ENCODE results near the gene PRPH. TPM values are rescaled to one million over a fixed set of nuclear protein-coding genes. Genes with fewer than 3 reads are reported as not detected.

Gene PRPH
- polyA plus RNA-seq, 3 donors, result not detected

DNA sequence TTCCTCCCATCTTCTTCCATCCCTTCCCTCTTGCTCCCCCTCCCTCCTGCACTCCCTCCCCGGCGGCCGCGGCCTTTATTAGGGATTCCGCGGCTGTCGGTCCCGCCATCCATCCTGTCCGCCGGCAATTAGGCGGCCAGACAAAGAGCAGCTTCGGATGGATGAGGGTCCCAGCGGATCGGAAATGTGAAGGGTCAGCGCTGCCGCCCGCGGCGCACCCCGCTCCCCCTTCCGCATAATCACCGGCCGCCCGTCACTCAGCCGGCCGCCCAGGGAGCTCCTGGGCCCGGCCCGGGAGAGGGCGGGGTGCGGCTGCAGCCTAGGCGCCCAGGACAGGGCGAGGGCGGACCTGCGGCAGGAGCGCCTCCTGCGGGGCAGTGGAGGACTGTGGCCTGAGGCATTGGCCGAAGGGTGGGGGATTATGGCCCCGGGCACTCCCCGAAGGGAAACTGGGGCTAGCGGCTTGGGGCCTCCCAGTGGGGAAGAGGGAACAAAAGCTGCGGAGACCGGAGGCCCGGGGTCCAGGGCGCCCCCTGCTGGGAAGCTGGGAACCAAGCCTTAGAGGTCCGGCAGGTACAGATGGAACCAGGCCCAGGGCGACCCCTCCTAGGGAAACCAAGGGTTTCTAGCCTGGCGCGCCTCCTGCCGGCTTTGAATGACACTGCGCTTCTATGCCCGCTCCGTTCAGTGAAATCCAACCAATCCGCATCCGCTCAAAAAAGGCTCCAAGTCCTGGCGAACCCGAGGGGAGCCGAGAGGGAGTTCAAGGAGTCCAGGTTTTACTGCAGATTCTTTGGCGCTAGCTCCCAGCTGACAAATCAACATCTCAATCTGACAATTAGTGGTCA, 47.3 kb downstream of the PRPH start:
- peaks cover 6 to 11% of the 10 kb centered on the region in 2 donors for H3K36me3 Mint-ChIP-seq
- H3K4me3 Mint-ChIP-seq, result peak overlapping the region; percentile 76 to 92
- Histone ChIP-seq H3K79me2 (ENCODE audit: insufficient read depth, low read length) (no peaks in the 10 kb centered on the region), H4K20me1 (ENCODE audit: insufficient read depth, low read length) (no peaks in the 10 kb centered on the region), H3K27me3 (ENCODE audit: control insufficient read depth in 2 of 2, insufficient read depth in 2 of 2, low read length in 2 of 2) (peaks cover 82 to 99% of the 10 kb centered on the region in 2 donors), H3K27ac (ENCODE audit: low read depth in 1 of 2, low read length in 2 of 2) (no peak overlapping the region), H3K4me3 (replicated peaks in 1 of 3; ENCODE audit: low read depth in 2 of 3, low read length in 3 of 3) (peak overlapping the region; percentile 37 to 83 (median 40)), H3K4me1 (ENCODE audit: control insufficient read depth in 1 of 2, insufficient read depth in 2 of 2, low read length in 2 of 2) (peaks cover 39 to 48% of the 10 kb centered on the region in 2 donors), H3K9me3 (replicated peaks in 1 of 2; ENCODE audit: control insufficient read depth in 1 of 2, insufficient read depth in 1 of 2, low read length in 2 of 2) (peaks cover 2 to 48% of the 10 kb centered on the region in 2 donors), H2AFZ (ENCODE audit: insufficient read depth, low read depth, low read length, poor library complexity, severe bottlenecking) (peak overlapping the region; percentile 84), H3K36me3 (replicated peaks in 1 of 2; ENCODE audit: control insufficient read depth in 1 of 2, insufficient read depth in 2 of 2, low read length in 2 of 2) (no peaks in the 10 kb centered on the region), H3K9ac (ENCODE audit: insufficient read depth, low read length, poor library complexity, severe bottlenecking) (peak overlapping the region; percentile 56), H3K4me2 (replicated peaks; ENCODE audit: extremely low read depth, low read length, poor library complexity, severe bottlenecking) (peak overlapping the region; percentile 99)
- 1% methylated on average over 49 of the region's 58 CpGs for WGBS (ENCODE audit: insufficient coverage)
- peak; percentile 53 to 74 (median 66) for DNase-seq
- intact Hi-C loops (cut with micrococcal nuclease), result loop anchor here (2.0 to 10.0 kb wide), 3 partner anchors 53 to 277 kb away; partner anchors contain the start of genes KMT2D (in 1 of the 2) and RHEBL1 (in 1 of the 2)
- H3K27ac Mint-ChIP-seq, result no peak overlapping the region
- H3K27me3 Mint-ChIP-seq (ENCODE audit: low read depth in 3 of 3), result peaks cover 93 to 100% (median 98%) of the 10 kb centered on the region in 3 donors
- peaks cover 0 to 32% (median 13%) of the 10 kb centered on the region in 7 donors for H3K9me3 Mint-ChIP-seq
- peaks cover 45% of the 10 kb centered on the region for H3K4me1 Mint-ChIP-seq
- TF ChIP-seq, protein P1, sequence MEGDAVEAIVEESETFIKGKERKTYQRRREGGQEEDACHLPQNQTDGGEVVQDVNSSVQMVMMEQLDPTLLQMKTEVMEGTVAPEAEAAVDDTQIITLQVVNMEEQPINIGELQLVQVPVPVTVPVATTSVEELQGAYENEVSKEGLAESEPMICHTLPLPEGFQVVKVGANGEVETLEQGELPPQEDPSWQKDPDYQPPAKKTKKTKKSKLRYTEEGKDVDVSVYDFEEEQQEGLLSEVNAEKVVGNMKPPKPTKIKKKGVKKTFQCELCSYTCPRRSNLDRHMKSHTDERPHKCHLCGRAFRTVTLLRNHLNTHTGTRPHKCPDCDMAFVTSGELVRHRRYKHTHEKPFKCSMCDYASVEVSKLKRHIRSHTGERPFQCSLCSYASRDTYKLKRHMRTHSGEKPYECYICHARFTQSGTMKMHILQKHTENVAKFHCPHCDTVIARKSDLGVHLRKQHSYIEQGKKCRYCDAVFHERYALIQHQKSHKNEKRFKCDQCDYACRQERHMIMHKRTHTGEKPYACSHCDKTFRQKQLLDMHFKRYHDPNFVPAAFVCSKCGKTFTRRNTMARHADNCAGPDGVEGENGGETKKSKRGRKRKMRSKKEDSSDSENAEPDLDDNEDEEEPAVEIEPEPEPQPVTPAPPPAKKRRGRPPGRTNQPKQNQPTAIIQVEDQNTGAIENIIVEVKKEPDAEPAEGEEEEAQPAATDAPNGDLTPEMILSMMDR (IDR thresholded peaks at IDR 0.05), result peak; percentile 99

DNA sequence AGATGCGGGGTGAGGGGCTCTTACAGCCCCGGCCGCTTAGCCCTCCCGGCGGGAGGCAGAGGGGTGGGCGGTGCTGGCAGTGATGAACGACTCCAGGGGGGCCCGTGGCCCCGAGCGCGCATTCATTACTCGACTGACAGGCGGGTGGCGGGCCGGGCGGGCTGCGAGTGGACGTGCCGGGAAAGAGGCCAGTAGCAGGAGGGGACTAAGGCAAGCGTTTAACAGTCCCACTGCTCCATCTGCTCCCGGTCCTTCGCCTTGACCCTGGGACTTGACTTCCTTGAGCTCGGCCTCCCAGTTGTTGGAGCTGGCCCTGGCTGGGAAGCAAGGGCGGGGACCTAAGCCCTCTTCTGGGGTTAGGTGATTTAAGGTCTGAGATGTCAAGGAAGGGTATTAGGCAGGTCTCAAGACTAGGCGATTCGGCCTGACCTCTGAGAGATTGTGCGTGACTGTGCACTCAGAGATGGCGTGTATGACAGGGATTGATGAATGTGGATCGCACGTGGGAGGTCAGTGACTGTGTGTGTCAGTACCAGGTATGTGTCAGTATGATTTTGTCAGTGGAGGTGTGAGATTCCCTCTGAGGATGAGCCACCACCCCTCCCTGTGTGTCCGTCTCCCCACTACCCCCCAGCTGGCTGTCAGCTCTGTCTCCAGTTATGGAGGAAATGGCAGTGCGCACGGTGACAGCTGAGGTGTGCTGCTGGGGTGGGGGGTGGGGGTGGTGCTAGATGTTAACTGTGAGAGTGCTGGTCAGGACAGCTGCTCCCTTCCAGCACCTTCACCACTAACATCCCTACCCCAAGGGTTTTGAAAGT, 48.2 kb downstream of the PRPH start:
- Histone ChIP-seq H3K27me3 (ENCODE audit: control insufficient read depth in 2 of 2, insufficient read depth in 2 of 2, low read length in 2 of 2) (peaks cover 80 to 99% of the 10 kb centered on the region in 2 donors), H2AFZ (ENCODE audit: insufficient read depth, low read depth, low read length, poor library complexity, severe bottlenecking) (peak overlapping the region; percentile 84), H3K4me3 (replicated peaks in 1 of 3; ENCODE audit: low read depth in 2 of 3, low read length in 3 of 3) (peak overlapping the region in 2 of 3 experiments; percentile 37 to 83), H3K79me2 (ENCODE audit: insufficient read depth, low read length) (no peaks in the 10 kb centered on the region), H4K20me1 (ENCODE audit: insufficient read depth, low read length) (no peaks in the 10 kb centered on the region), H3K9ac (ENCODE audit: insufficient read depth, low read length, poor library complexity, severe bottlenecking) (peak overlapping the region; percentile 56), H3K4me2 (replicated peaks; ENCODE audit: extremely low read depth, low read length, poor library complexity, severe bottlenecking) (peak overlapping the region; percentile 99), H3K27ac (ENCODE audit: low read depth in 1 of 2, low read length in 2 of 2) (no peak overlapping the region), H3K4me1 (ENCODE audit: control insufficient read depth in 1 of 2, insufficient read depth in 2 of 2, low read length in 2 of 2) (peaks cover 44 to 52% of the 10 kb centered on the region in 2 donors), H3K36me3 (replicated peaks in 1 of 2; ENCODE audit: control insufficient read depth in 1 of 2, insufficient read depth in 2 of 2, low read length in 2 of 2) (no peaks in the 10 kb centered on the region), H3K9me3 (replicated peaks in 1 of 2; ENCODE audit: control insufficient read depth in 1 of 2, insufficient read depth in 1 of 2, low read length in 2 of 2) (peaks cover 2 to 45% of the 10 kb centered on the region in 2 donors)
- H3K27me3 Mint-ChIP-seq (ENCODE audit: low read depth in 3 of 3), result peaks cover 91 to 100% (median 98%) of the 10 kb centered on the region in 3 donors
- peaks cover 42% of the 10 kb centered on the region for H3K4me1 Mint-ChIP-seq
- H3K36me3 Mint-ChIP-seq, result peaks cover 6 to 10% of the 10 kb centered on the region in 2 donors
- intact Hi-C loops (cut with micrococcal nuclease), result loop anchor here (2.0 to 10.0 kb wide), 3 partner anchors 54 to 278 kb away; partner anchors contain the start of genes KMT2D (in 1 of the 2) and RHEBL1 (in 1 of the 2)
- TF ChIP-seq, protein P1 (IDR thresholded peaks at IDR 0.05), result no peak
- DNase-seq, result peak in 1 of 3 donors; percentile 67
- no peak overlapping the region for H3K27ac Mint-ChIP-seq
- 2% methylated on average over 24 of the region's 33 CpGs for WGBS (ENCODE audit: insufficient coverage)
- H3K9me3 Mint-ChIP-seq, result peaks cover 0 to 29% (median 11%) of the 10 kb centered on the region in 7 donors
- peak overlapping the region; percentile 76 to 92 for H3K4me3 Mint-ChIP-seq
